ENCODE data around the gene HOXD11.

- TF ChIP-seq CTCF (IDR thresholded peaks at IDR 0.05; ENCODE audit: poor library complexity, severe bottlenecking) (no peak), POLR2AphosphoS5 (IDR thresholded peaks at IDR 0.05) (no peak), SMC3 (conservative IDR thresholded peaks at IDR 0.05; ENCODE audit: poor library complexity) (no peak), RAD21 (conservative IDR thresholded peaks at IDR 0.05) (no peak), TAF1 (IDR thresholded peaks at IDR 0.05; ENCODE audit: low read depth) (no peak)
These were observed 23.3 kb upstream of the HOXD11 start, which contains the start of gene EVX2 for GRCh38 chr2:176083796-176084261.
